ENCODE data around the gene TM2D3.

The TM2D3 gene

GRCh38 chr15:101625980-101626379 lies 26.2 kb downstream of the TM2D3 start:
- H3K27ac ChIP-seq, result no peak overlapping the region
- no peak for DNase-seq (ENCODE audit: low read depth, low spot score)

GRCh38 chr15:101625184-101625583 lies 27.0 kb downstream of the TM2D3 start:
- no peak overlapping the region for H3K27ac ChIP-seq
- DNase-seq (ENCODE audit: low read depth, low spot score), result no peak

- H3K27ac ChIP-seq, result no peak overlapping the region
- DNase-seq (ENCODE audit: low read depth, low spot score), result no peak
These were observed 28.5 kb downstream of the TM2D3 start for GRCh38 chr15:101623367-101624304.

GRCh38 chr15:101621961-101622360 lies 30.2 kb downstream of the TM2D3 start:
- no peak for DNase-seq (ENCODE audit: low read depth, low spot score)
- H3K27ac ChIP-seq, result no peak overlapping the region

GRCh38 chr15:101620671-101621070 lies 31.5 kb downstream of the TM2D3 start:
- no peak for DNase-seq (ENCODE audit: low read depth, low spot score)
- no peak overlapping the region for H3K27ac ChIP-seq

DNA sequence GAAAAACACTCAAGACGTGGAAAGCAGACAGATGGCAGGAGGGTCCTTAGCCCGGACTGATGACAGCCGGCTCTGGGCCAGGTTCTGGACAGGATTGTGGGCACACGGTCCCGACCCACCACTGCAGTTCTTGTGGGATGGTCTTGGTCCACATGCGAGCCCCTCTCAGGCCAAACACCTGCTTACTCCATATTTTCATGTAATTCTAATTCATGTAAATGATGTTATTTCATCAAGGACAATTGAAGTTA lies 32.6 kb downstream of the TM2D3 start:
- DNase-seq (ENCODE audit: low read depth, low spot score), result no peak
- H3K27ac ChIP-seq, result no peak overlapping the region

DNA sequence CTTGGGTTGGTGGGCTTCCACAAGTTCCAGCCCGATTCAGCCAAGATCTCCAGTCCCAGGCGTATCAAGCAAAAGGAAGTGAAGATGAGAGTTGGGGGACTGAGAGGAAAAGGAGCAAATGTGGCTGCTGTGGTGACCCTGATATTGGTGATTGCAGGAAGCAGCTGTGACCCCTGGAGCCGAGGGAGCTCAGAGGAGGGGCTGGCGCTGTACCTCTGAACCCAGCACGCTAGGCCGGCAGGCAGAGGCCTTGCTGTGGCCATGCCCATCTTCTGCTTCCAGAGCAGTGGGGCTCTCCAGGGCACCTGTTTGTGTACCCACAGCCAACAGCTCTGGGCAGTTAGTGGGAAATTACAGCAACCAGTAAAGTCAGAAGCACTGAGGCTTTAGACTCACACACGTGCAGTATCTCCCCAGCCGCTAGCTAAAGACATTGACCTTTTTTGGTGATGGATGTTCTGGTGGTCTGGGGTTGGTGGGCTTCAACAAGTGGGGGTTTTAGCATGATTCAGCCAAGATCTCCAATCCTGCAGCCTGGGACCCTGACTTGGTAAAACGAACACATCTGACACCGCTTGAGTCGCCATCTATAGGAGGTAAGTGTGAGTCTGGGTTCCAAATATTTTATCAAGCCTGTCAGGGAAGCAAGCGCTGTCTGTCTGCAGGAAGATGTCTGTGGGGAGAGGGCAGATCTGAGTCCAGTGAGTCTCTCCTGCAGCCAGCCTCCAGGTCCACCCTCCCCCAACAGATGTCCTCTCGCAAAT lies 33.1 kb downstream of the TM2D3 start:
- no peak overlapping the region for H3K27ac ChIP-seq
- DNase-seq (ENCODE audit: low read depth, low spot score), result no peak

GRCh38 chr15:101618076-101618475 lies 34.1 kb downstream of the TM2D3 start:
- H3K27ac ChIP-seq, result no peak overlapping the region
- no peak for DNase-seq (ENCODE audit: low read depth, low spot score)

DNA sequence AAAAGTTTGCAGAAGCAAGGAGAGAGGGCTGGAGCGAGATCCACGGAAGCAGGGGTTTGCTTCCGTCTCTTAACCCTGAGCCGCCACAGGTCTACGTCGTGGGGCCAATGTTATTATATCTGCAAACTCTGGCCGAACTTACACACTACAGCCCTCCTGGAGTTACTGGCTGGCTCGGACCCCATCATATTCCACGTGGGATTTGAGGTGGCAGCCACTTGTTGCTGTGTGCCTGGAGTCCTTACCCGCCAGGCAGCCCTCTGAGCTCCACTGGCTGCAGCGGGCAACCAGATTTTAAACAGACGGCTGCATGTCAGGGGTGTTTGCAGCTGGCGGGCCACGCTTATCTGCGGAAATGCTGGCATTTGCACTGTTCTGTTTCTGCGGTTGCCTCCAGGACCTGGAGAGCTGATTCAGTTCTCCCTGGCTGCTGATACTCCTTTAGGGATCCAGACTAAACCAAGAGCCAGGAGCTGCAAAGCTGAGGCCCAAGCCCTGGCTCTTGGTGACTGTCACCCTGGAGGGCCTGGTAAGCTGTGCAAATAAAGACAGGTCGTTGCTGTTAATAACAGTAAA lies 34.7 kb downstream of the TM2D3 start:
- no peak for DNase-seq (ENCODE audit: low read depth, low spot score)

GRCh38 chr15:101615986-101616848 lies 36.0 kb downstream of the TM2D3 start:
- peak; percentile 37 for DNase-seq (ENCODE audit: low read depth, low spot score)
- H3K27ac ChIP-seq, result no peak overlapping the region

More for the DNA sequence above, 34.7 kb downstream of the TM2D3 start:
- no peak overlapping the region for H3K27ac ChIP-seq

- no peak overlapping the region for H3K27ac ChIP-seq
- DNase-seq (ENCODE audit: low read depth, low spot score), result no peak
These were observed 36.7 kb downstream of the TM2D3 start for GRCh38 chr15:101615414-101615985.

DNA sequence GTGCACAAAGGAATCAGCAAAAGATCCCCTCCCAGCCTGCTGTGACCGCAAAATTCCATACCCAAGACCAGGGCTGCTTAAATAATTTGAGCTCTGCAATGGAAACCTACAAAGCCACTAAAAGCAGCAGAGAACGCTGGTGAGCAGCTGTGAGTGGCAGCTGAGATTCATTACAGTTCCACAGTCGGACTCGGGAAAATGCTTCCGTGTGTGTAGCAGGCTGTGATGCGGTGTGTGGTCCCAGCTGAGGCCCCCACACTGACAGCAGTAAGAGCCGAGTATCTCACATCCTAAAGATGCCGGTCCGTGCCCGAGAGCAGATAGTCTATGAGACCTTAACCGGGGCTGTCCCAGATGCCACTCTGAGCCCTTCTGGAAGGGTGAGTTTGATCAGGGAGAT lies 37.4 kb downstream of the TM2D3 start:
- H3K27ac ChIP-seq, result no peak overlapping the region
- DNase-seq (ENCODE audit: low read depth, low spot score), result no peak

- DNase-seq (ENCODE audit: low read depth, low spot score), result no peak
- H3K27ac ChIP-seq, result no peak overlapping the region
These were observed 38.1 kb downstream of the TM2D3 start for GRCh38 chr15:101614001-101614585.

- peak; percentile 5 for DNase-seq (ENCODE audit: low read depth, low spot score)
- H3K27ac ChIP-seq, result no peak overlapping the region
These were observed 38.8 kb downstream of the TM2D3 start for GRCh38 chr15:101613130-101614000.

GRCh38 chr15:101612676-101613075 lies 39.5 kb downstream of the TM2D3 start:
- H3K27ac ChIP-seq, result no peak overlapping the region
- no peak for DNase-seq (ENCODE audit: low read depth, low spot score)

GRCh38 chr15:101611580-101612299 lies 40.4 kb downstream of the TM2D3 start:
- H3K27ac ChIP-seq, result no peak overlapping the region
- no peak for DNase-seq (ENCODE audit: low read depth, low spot score)

- H3K27ac ChIP-seq, result no peak overlapping the region
- DNase-seq (ENCODE audit: low read depth, low spot score), result no peak
These were observed 41.2 kb downstream of the TM2D3 start for GRCh38 chr15:101611007-101611406.

DNA sequence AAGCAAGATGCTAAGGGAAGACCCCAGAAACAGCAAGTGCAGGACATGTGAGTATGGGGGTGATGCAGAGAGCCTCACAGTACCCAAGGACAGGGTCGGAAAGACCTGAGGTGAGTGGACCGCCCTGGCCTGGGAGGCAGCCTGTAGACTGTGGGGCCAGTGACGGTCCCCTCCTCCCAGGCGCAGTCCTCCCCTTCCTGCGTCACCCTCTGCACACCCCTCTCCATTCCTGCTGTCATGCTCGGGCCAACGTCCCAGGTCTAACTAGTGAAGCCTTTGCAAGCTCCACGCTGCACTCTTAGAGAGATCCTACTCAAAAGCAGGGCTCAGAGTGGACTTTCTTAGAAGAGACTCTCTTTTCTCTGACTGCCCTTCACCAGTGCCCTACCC lies 41.6 kb downstream of the TM2D3 start:
- no peak overlapping the region for H3K27ac ChIP-seq
- DNase-seq (ENCODE audit: low read depth, low spot score), result no peak

Data from epithelial cell of prostate (primary cell).